OCI-LY1 (cell line): ENCODE results near the gene WTAP.

Source experiments
- EZH2 ChIP-seq: fragments of 200-600 bp; sonication (generic), shearing (Covaris generic); IDR thresholded peaks from 2 replicates; pipeline ENCODE4 v1.8.0; 2017; ENCODE audit warnings: borderline replicate concordance, mixed run types, mild to moderate bottlenecking, antibody characterized with exemption, low read length, moderate library complexity, mixed read lengths
- TF ChIP-seq, protein P1 (sequence below): fragments of 200-600 bp; sonication (generic), shearing (Covaris generic); IDR thresholded peaks from 2 replicates; pipeline ENCODE4 v1.5.1; 2017; ENCODE audit warnings: mild to moderate bottlenecking, antibody characterized with exemption, low read length, moderate library complexity, mixed read lengths

DNA sequence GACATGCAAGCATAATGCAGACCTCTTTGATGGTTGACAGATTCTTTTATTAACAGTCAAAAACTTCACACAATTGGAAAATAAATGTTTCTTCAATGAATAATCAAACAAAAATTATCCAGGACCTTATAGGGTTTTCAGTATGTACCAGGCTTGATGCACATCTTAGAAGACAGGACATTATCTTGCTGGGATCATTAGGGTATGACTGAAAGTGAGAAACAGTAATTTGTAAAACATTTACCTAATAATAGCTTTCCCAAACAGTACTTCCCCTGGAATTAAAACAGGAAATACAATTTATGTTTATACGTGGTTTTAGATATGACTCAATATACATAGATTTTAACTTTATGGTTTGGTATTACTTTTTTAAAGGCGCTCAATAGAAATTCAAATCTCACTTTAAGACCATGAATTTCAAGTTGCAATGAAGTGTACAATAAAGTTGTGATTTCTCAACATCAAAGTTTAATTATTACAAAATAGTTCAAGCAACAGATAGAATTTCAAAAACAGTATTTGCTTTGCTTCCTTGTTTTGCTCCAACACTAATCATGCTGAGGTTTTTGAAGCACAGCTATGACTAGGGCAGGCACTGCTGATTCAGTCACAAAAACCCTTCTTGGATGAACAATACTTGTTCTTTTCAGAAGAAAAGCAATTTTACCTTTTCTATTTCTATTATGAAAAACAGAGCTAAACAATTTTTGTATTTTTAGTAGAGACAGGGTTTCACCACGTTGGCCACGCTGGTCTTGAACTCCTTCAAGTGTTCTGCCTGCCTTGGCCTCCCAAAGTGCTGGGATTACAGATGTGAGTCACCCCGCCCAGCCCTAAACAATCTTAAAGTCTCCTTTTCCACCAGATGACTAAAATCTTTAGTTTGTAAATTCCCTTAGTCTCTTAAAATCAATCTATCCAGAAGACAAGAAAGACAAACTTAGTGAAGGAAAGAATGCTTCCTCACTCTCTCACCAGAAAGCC, 47.9 kb upstream of the WTAP start:
- TF ChIP-seq EZH2, result no peak
- TF ChIP-seq, protein P1, sequence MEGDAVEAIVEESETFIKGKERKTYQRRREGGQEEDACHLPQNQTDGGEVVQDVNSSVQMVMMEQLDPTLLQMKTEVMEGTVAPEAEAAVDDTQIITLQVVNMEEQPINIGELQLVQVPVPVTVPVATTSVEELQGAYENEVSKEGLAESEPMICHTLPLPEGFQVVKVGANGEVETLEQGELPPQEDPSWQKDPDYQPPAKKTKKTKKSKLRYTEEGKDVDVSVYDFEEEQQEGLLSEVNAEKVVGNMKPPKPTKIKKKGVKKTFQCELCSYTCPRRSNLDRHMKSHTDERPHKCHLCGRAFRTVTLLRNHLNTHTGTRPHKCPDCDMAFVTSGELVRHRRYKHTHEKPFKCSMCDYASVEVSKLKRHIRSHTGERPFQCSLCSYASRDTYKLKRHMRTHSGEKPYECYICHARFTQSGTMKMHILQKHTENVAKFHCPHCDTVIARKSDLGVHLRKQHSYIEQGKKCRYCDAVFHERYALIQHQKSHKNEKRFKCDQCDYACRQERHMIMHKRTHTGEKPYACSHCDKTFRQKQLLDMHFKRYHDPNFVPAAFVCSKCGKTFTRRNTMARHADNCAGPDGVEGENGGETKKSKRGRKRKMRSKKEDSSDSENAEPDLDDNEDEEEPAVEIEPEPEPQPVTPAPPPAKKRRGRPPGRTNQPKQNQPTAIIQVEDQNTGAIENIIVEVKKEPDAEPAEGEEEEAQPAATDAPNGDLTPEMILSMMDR, result no peak
